Fibroblast of pulmonary artery (primary cell): Measurements from ENCODE around the gene SDCBP2.

Experiments
- DNase-seq: peaks from one replicate; pipeline ENCODE4 v3.0.0-alpha.2; 2010; ENCODE audit warnings: low read depth
- H3K4me3 ChIP-seq: replicated peaks from 2 replicates; pipeline ENCODE4 v1.5.1; 2011; ENCODE audit warnings: low read depth, mild to moderate bottlenecking, control low read depth, low read length, moderate library complexity
- CTCF ChIP-seq: IDR thresholded peaks from 2 replicates; pipeline ENCODE4 v1.5.1; 2011; ENCODE audit warnings: mild to moderate bottlenecking, control low read depth, low read length, inconsistent platforms; ENCODE audit errors: missing control alignments

The SDCBP2 gene

GRCh38 chr20:1266167-1266973 lies 62.6 kb downstream of the SDCBP2 start, which contains the start of gene SNPH:
TSS of gene SNPH (plus strand) at chr20:1266294. CDS start at chr20:1296240, 29,946 bp downstream.
- no peak for TF ChIP-seq CTCF
- peak within 1 kb of the TSS; percentile 72 for H3K4me3 ChIP-seq
- DNase-seq = peak; percentile 79

- TF ChIP-seq CTCF = no peak
- DNase-seq = no peak
- peak overlapping the region; percentile 72 for H3K4me3 ChIP-seq
These were observed 63.1 kb downstream of the SDCBP2 start for GRCh38 chr20:1265916-1266166.

GRCh38 chr20:1265226-1265915 lies 63.6 kb downstream of the SDCBP2 start:
- H3K4me3 ChIP-seq = peak overlapping the region; percentile 72
- no peak for DNase-seq

GRCh38 chr20:1264727-1265126 lies 64.2 kb downstream of the SDCBP2 start:
- DNase-seq = no peak
- no peak for TF ChIP-seq CTCF
- no peak overlapping the region for H3K4me3 ChIP-seq

More at GRCh38 chr20:1265226-1265915, 63.6 kb downstream of the SDCBP2 start:
- no peak for TF ChIP-seq CTCF

- no peak overlapping the region for H3K4me3 ChIP-seq
- TF ChIP-seq CTCF = no peak
- DNase-seq = peak; percentile 35
These were observed 65.1 kb downstream of the SDCBP2 start for GRCh38 chr20:1263853-1264252.
